Keratinocyte (primary cell): ENCODE measurements around the gene C10orf90. TPM values are rescaled to one million over a fixed set of nuclear protein-coding genes. Genes with fewer than 3 reads are reported as not detected.

Source experiments
- DNase-seq: peaks from one replicate; pipeline ENCODE4 v3.0.0-alpha.2; 2011; ENCODE audit warnings: low read depth, missing footprints, low spot score
- FAIRE-seq: peaks from 2 replicates; lab custom pipeline; 2011; peaks lifted over from hg19 to GRCh38; lab: Jason Lieb, UNC
- H2AFZ ChIP-seq: 2 replicates; pipeline ENCODE4 v1.6.0; 2012; ENCODE audit warnings: low read length, control low read depth, inconsistent platforms; ENCODE audit not compliant: control insufficient read depth
- H3K27ac ChIP-seq: 2 replicates; pipeline ENCODE4 v1.5.1; 2011; ENCODE audit warnings: low read length; ENCODE audit not compliant: control insufficient read depth, insufficient read depth
- H3K27me3 ChIP-seq: 3 replicates; pipeline ENCODE4 v1.6.0; 2011; ENCODE audit warnings: low read length; ENCODE audit not compliant: control insufficient read depth, insufficient read depth; ENCODE audit errors: extremely low read depth
- H3K36me3 ChIP-seq, 2 experiments: 2 replicates in 1 of 2; 3 replicates in 1 of 2; pipeline ENCODE4 v1.5.1; 2011; ENCODE audit warnings: low read length in 2 of 2, mild to moderate bottlenecking in 1 of 2; ENCODE audit not compliant: control insufficient read depth in 2 of 2, insufficient read depth in 2 of 2; ENCODE audit errors: extremely low read depth in 1 of 2
- H3K4me1 ChIP-seq: 3 replicates; pipeline ENCODE4 v1.5.1; 2011; ENCODE audit warnings: low read length; ENCODE audit not compliant: control insufficient read depth, insufficient read depth; ENCODE audit errors: extremely low read depth
- H3K4me2 ChIP-seq: 3 replicates; pipeline ENCODE4 v1.6.0; 2011; ENCODE audit warnings: low read depth, low read length; ENCODE audit not compliant: control insufficient read depth, insufficient read depth; ENCODE audit errors: extremely low read depth
- H3K4me3 ChIP-seq, 3 experiments: fragments of 200-600 bp in 1 of 3; sonication (generic) in 1 of 3; 2 replicates in 2 of 3; 3 replicates in 1 of 3; pipeline ENCODE4 v1.5.1; 2011 to 2016; ENCODE audit warnings: low read length in 3 of 3, mild to moderate bottlenecking in 3 of 3, control low read depth in 2 of 3, inconsistent platforms in 1 of 3, low read depth in 1 of 3, mixed read lengths in 1 of 3, mixed run types in 1 of 3, moderate library complexity in 1 of 3; ENCODE audit not compliant: control insufficient read depth in 2 of 3, insufficient read depth in 2 of 3; ENCODE audit errors: extremely low read depth in 1 of 3
- H3K79me2 ChIP-seq: 2 replicates; pipeline ENCODE4 v1.6.0; 2012; ENCODE audit warnings: low read length; ENCODE audit not compliant: control insufficient read depth, insufficient read depth
- H3K9ac ChIP-seq: 3 replicates; pipeline ENCODE4 v1.6.0; 2011; ENCODE audit warnings: low read length; ENCODE audit not compliant: control insufficient read depth, insufficient read depth; ENCODE audit errors: extremely low read depth
- H3K9me1 ChIP-seq: 3 replicates; pipeline ENCODE4 v1.6.0; 2011; ENCODE audit warnings: low read length; ENCODE audit not compliant: control insufficient read depth, insufficient read depth; ENCODE audit errors: extremely low read depth
- H3K9me3 ChIP-seq: 2 replicates; pipeline ENCODE4 v1.5.1; 2012; ENCODE audit warnings: low read depth, low read length; ENCODE audit not compliant: control insufficient read depth
- H4K20me1 ChIP-seq: 3 replicates; pipeline ENCODE4 v1.6.0; 2011; ENCODE audit warnings: low read length; ENCODE audit not compliant: control insufficient read depth, insufficient read depth; ENCODE audit errors: extremely low read depth
- EZH2 ChIP-seq: IDR thresholded peaks from one replicate; pipeline ENCODE4 v1.6.1; 2012; ENCODE audit warnings: inconsistent platforms, mild to moderate bottlenecking, low read length, moderate library complexity
- dilution Hi-C: fragments of 300-500 bp; cut with MboI; formaldehyde crosslinking; loops from one replicate; pipeline ENCODE4 v1.7.0; 2020; ENCODE audit warnings: low sequenced_read_pairs; ENCODE audit not compliant: extremely low pct_ligation_motif_present
- polyA plus RNA-seq, 5 experiments: library from polyadenylated mRNA; depleted of rRNA in 3 of 5; stranded (reverse) in 3 of 5; stranded (forward) in 1 of 5; unstranded in 1 of 5; fragments of >200 nt; gene quantifications; 1 replicate in 1 of 5; 2 replicates in 3 of 5; 3 replicates in 1 of 5; pipeline versions ENCODE4 v1.2.1 to v1.2.3, GENCODE V29; 2011 to 2012; ENCODE audit warnings: missing spikeins in 2 of 5, low read depth in 1 of 5, low replicate concordance in 1 of 5
- TF ChIP-seq, protein P1 (sequence below), 3 experiments: IDR thresholded peaks in 1 of 3; conservative IDR thresholded peaks in 1 of 3; optimal IDR thresholded peaks in 1 of 3; 2 replicates in 2 of 3; 3 replicates in 1 of 3; pipeline versions ENCODE3 to v1.5.1; 2011; ENCODE audit warnings: low read length in 3 of 3, mild to moderate bottlenecking in 3 of 3, moderate library complexity in 2 of 3, control low read depth in 1 of 3, inconsistent platforms in 1 of 3; ENCODE audit not compliant: insufficient read depth in 2 of 3; ENCODE audit errors: extremely low read depth in 1 of 3

Gene C10orf90
- polyA plus RNA-seq, 1 donor (not counting 4 experiments of a cell fraction or from before 2014, with no cell fraction given), result not detected

DNA sequence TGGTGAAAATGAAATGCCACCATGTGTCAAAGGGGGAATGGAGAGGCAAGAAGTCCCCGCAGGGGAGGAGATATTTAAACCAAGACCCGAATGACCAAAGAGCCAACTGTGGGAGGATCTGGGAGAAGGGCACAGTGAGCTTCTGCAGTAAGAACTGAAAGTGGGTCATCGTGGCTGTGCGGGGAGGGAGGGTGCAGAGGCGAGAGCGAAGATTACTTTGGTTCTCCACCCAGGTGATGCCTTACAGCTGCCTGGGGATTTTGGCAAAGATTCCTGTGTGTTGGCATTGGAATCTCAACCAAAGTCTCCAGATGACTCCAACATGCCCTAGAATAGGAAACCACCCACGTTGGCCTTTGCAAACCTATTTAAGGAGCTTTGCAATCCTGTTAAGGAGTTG lies 238.0 kb downstream of the C10orf90 start:
- Histone ChIP-seq H3K4me1 (peaks cover 2% of the 10 kb centered on the region), H3K9me3 (no peaks in the 10 kb centered on the region), H3K4me2 (no peak overlapping the region), H3K9me1 (no peaks in the 10 kb centered on the region), H3K79me2 (no peaks in the 10 kb centered on the region), H3K27me3 (peaks cover 7% of the 10 kb centered on the region), H4K20me1 (no peaks in the 10 kb centered on the region), H3K27ac (no peak overlapping the region), H2AFZ (no peak overlapping the region), H3K9ac (no peak overlapping the region), H3K4me3 (no peak overlapping the region), H3K36me3 (no peaks in the 10 kb centered on the region)
- FAIRE-seq, result no peak
- no peak for DNase-seq
- TF ChIP-seq EZH2, result no peak
- TF ChIP-seq, protein P1, sequence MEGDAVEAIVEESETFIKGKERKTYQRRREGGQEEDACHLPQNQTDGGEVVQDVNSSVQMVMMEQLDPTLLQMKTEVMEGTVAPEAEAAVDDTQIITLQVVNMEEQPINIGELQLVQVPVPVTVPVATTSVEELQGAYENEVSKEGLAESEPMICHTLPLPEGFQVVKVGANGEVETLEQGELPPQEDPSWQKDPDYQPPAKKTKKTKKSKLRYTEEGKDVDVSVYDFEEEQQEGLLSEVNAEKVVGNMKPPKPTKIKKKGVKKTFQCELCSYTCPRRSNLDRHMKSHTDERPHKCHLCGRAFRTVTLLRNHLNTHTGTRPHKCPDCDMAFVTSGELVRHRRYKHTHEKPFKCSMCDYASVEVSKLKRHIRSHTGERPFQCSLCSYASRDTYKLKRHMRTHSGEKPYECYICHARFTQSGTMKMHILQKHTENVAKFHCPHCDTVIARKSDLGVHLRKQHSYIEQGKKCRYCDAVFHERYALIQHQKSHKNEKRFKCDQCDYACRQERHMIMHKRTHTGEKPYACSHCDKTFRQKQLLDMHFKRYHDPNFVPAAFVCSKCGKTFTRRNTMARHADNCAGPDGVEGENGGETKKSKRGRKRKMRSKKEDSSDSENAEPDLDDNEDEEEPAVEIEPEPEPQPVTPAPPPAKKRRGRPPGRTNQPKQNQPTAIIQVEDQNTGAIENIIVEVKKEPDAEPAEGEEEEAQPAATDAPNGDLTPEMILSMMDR (optimal IDR thresholded peaks at IDR 0.05 in 1 of 3, IDR thresholded peaks at IDR 0.05 in 1 of 3, conservative IDR thresholded peaks at IDR 0.05 in 1 of 3; ENCODE audit: extremely low read depth in 1 of 3, insufficient read depth in 2 of 3, low read length in 3 of 3), result no peak
- dilution Hi-C loops, result no loop called here

DNA sequence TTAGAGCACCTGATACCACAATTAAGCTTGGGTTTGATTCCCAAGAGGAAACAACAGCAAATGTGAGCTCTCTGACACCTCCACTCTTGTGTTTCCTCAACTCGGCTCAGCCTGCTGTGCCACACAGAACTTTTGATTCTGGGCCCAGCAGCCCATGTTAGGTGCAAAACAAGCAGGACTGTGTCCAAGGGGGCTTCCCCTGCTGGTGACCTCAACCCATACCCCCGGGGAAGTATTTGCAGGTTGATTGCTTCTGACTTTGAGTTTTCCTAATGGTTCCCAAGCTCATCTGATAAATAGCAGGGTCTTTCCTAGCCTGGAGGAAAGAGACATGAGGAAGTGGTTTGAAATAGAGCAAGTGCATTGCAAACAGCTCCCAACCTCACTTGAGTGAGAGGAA lies 238.7 kb downstream of the C10orf90 start:
- peaks cover 7% of the 10 kb centered on the region for H3K27me3 ChIP-seq
- TF ChIP-seq, protein P1 (optimal IDR thresholded peaks at IDR 0.05 in 1 of 3, IDR thresholded peaks at IDR 0.05 in 1 of 3, conservative IDR thresholded peaks at IDR 0.05 in 1 of 3; ENCODE audit: extremely low read depth in 1 of 3, insufficient read depth in 2 of 3, low read length in 3 of 3), result no peak
- no peak for TF ChIP-seq EZH2
- H3K79me2 ChIP-seq, result no peaks in the 10 kb centered on the region
- H3K4me1 ChIP-seq, result peaks cover 2% of the 10 kb centered on the region
- no peak overlapping the region for H3K9ac ChIP-seq
- H3K4me2 ChIP-seq, result no peak overlapping the region
- DNase-seq (no peak), FAIRE-seq (no peak)
- no peaks in the 10 kb centered on the region for H3K36me3 ChIP-seq
- no peak overlapping the region for H3K27ac ChIP-seq
- no peaks in the 10 kb centered on the region for H3K9me1 ChIP-seq
- dilution Hi-C loops, result no loop called here
- no peaks in the 10 kb centered on the region for H3K9me3 ChIP-seq
- H2AFZ ChIP-seq, result no peak overlapping the region
- no peak overlapping the region for H3K4me3 ChIP-seq
- H4K20me1 ChIP-seq, result no peaks in the 10 kb centered on the region
